Left ventricle myocardium inferior (tissue), 1 donor: ENCODE results near the gene GEMIN5. TPM values are rescaled to one million over a fixed set of nuclear protein-coding genes. Genes with fewer than 3 reads are reported as not detected.

ENCODE experiments used
- DNase-seq: peaks from one replicate; pipeline ENCODE4 v3.0.0-alpha.2; 2020
- H3K27ac ChIP-seq: fragments of 200-600 bp; replicated peaks from 2 replicates; pipeline ENCODE4 v1.8.0; 2021
- H3K27me3 ChIP-seq: fragments of 200-600 bp; 2 replicates; pipeline ENCODE4 v1.8.0; 2021; ENCODE audit warnings: low read depth
- H3K36me3 ChIP-seq: fragments of 200-600 bp; 2 replicates; pipeline ENCODE4 v1.8.0; 2021
- H3K4me1 ChIP-seq: fragments of 200-600 bp; 2 replicates; pipeline ENCODE4 v1.8.0; 2021
- H3K4me3 ChIP-seq: fragments of 200-600 bp; 2 replicates; pipeline ENCODE4 v1.8.0; 2021; ENCODE audit warnings: mild to moderate bottlenecking, moderate library complexity
- H3K9me3 ChIP-seq: fragments of 200-600 bp; replicated peaks from 2 replicates; pipeline ENCODE4 v1.8.0; 2021
- CTCF ChIP-seq: fragments of 200-600 bp; IDR thresholded peaks from 2 replicates; pipeline ENCODE4 v1.8.0; 2021; ENCODE audit warnings: antibody characterized with exemption, mild to moderate bottlenecking, borderline replicate concordance
- intact Hi-C: fragments of 100-400 bp; cut with micrococcal nuclease; formaldehyde crosslinking; loops from one replicate; pipeline ENCODE4 v1.11.0; 2022
- total RNA-seq: library from RNA; stranded (reverse); fragmentation: NEBNext Ultra II Directional; extraction: Animal tissue kit (Norgen Biotek cat#: 25700); gene quantifications from one replicate; pipeline ENCODE4 v1.2.1, GENCODE V29; 2021
- donor health status: DM: no; HTN: yes; CAD: no; lungs with severe emphysema.

The GEMIN5 gene
- total RNA-seq, 1 donor from 2014 or later: 14.0 TPM

DNA sequence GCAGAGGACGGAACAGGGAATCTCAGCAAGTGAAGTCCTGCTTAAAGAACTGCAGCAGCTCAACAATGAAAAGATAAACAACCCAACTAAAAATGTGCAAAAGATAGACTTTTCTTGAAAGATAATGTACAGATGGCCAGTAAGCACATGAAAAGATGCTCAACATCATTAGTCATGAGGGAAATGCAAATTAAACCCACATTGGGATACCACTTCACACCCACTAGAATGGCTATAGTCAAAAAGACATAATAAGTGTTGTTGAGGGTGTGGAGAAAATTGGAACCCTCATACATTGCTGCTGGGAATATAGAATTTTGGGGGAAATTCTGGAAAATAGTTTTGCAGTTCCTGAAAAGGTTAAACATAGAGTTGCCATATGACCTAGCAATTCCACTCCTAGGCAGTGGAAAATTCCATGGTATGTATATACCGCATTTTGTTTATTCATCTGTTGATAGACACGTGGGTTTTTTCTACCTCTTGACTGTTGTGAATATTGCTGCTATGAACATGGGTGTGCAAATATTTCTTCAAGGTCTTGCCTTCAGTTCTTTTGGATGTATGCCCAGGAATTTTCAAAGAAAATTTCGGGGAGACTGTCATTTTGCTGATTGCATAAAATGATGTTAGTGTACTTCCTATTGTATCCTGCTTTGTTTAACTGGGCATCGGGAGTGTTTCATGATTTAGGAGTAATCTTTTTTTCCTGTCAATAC lies 72.4 kb downstream of the GEMIN5 start:
- H3K4me3 ChIP-seq: no peak overlapping the region

GRCh38 chr5:154863291-154864080 lies 74.5 kb downstream of the GEMIN5 start:
- H3K4me3 ChIP-seq: no peak overlapping the region
- H3K4me1 ChIP-seq: peaks cover 55% of the 10 kb centered on the region
- intact Hi-C loops: no loop called here
- H3K27me3 ChIP-seq: no peaks in the 10 kb centered on the region
- H3K27ac ChIP-seq: no peak overlapping the region
- H3K36me3 ChIP-seq: peaks cover 55% of the 10 kb centered on the region
- H3K9me3 ChIP-seq: no peaks in the 10 kb centered on the region
- no peak for DNase-seq
- no peak for TF ChIP-seq CTCF

More for the DNA sequence above, 72.4 kb downstream of the GEMIN5 start:
- intact Hi-C loops: no loop called here
- H3K27me3 ChIP-seq: no peaks in the 10 kb centered on the region
- H3K27ac ChIP-seq: no peak overlapping the region
- no peak for TF ChIP-seq CTCF
- H3K9me3 ChIP-seq: no peaks in the 10 kb centered on the region
- no peak for DNase-seq
- peaks cover 64% of the 10 kb centered on the region for H3K36me3 ChIP-seq
- H3K4me1 ChIP-seq: peaks cover 33% of the 10 kb centered on the region

DNA sequence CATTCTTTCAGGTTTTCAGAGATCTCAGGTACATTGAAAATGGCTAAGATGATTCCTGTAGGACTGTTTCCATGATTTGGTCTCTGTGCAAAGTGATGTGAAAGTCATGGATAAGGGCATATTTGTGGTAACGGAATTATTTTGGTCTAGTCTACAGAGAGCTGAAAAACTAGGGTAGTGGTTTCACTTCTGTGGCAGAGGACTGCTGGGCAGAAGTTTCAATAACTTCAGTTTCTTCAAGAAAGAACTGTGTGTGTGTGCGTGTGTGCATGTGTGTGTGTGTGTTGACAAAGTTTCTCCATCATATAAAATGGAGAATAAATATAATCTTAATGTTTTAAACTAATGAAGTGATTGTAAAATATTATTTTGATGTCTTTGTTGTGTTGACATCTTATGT lies 75.2 kb downstream of the GEMIN5 start:
- no peak for TF ChIP-seq CTCF
- intact Hi-C loops: no loop called here
- Histone ChIP-seq H3K27me3 (no peaks in the 10 kb centered on the region), H3K36me3 (peaks cover 47% of the 10 kb centered on the region), H3K27ac (no peak overlapping the region), H3K9me3 (no peaks in the 10 kb centered on the region), H3K4me1 (peaks cover 55% of the 10 kb centered on the region), H3K4me3 (no peak overlapping the region)
- no peak for DNase-seq

GRCh38 chr5:154861946-154862345 lies 76.1 kb downstream of the GEMIN5 start:
- TF ChIP-seq CTCF: no peak
- no peak for DNase-seq
- H3K9me3 ChIP-seq: no peaks in the 10 kb centered on the region
- peaks cover 39% of the 10 kb centered on the region for H3K36me3 ChIP-seq
- H3K4me3 ChIP-seq: no peak overlapping the region
- H3K27me3 ChIP-seq: no peaks in the 10 kb centered on the region
- peak overlapping the region; percentile 99 for H3K27ac ChIP-seq
- intact Hi-C loops: no loop called here
- peaks cover 60% of the 10 kb centered on the region for H3K4me1 ChIP-seq

GRCh38 chr5:154860765-154861164 lies 77.2 kb downstream of the GEMIN5 start:
- DNase-seq: no peak

More at GRCh38 chr5:154860765-154861164, 77.2 kb downstream of the GEMIN5 start:
- peak overlapping the region; percentile 77 for H3K4me3 ChIP-seq
- no peaks in the 10 kb centered on the region for H3K9me3 ChIP-seq
- TF ChIP-seq CTCF: no peak
- no peaks in the 10 kb centered on the region for H3K27me3 ChIP-seq
- peaks cover 61% of the 10 kb centered on the region for H3K4me1 ChIP-seq
- intact Hi-C loops: no loop called here
- H3K27ac ChIP-seq: peak overlapping the region; percentile 99
- H3K36me3 ChIP-seq: peaks cover 29% of the 10 kb centered on the region
